ENCODE results near the gene ENC1. TPM values are rescaled to one million over a fixed set of nuclear protein-coding genes. Genes with fewer than 3 reads are reported as not detected.

The ENC1 gene
- total RNA-seq, 4 donors from 2014 or later, result 3.8 to 6.4 (median 3.9) TPM

DNA sequence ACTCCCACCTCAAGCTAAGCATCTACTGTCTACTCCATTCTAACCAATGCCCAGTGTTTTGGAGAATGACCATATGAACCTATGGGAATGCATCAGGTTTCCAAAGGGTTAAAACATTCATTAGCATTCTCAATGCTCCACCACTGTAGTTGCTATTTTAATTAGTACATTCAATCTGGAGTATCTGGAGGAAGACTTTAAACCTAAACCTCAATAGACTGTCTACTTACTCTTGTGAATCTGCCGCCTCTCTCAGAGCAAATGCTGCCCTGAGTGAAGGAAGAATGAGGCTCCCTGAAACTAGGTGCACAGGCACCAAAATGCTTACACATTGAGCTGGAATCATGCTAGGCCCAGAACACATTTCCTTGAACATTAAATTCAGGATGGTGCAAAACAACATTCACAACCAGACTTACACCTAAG, 2.0 kb downstream of the ENC1 start:
- no peak for TF ChIP-seq POLR2A (IDR thresholded peaks at IDR 0.05)
- TF ChIP-seq, protein P1, sequence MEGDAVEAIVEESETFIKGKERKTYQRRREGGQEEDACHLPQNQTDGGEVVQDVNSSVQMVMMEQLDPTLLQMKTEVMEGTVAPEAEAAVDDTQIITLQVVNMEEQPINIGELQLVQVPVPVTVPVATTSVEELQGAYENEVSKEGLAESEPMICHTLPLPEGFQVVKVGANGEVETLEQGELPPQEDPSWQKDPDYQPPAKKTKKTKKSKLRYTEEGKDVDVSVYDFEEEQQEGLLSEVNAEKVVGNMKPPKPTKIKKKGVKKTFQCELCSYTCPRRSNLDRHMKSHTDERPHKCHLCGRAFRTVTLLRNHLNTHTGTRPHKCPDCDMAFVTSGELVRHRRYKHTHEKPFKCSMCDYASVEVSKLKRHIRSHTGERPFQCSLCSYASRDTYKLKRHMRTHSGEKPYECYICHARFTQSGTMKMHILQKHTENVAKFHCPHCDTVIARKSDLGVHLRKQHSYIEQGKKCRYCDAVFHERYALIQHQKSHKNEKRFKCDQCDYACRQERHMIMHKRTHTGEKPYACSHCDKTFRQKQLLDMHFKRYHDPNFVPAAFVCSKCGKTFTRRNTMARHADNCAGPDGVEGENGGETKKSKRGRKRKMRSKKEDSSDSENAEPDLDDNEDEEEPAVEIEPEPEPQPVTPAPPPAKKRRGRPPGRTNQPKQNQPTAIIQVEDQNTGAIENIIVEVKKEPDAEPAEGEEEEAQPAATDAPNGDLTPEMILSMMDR (IDR thresholded peaks at IDR 0.05), result no peak
- H3K9me3 ChIP-seq, result no peaks in the 10 kb centered on the region
- H3K4me3 ChIP-seq, result peak overlapping the region in 3 of 4 donors; percentile 78 to 82 (median 78)
- peaks cover 0 to 20% (median 0%) of the 10 kb centered on the region in 3 donors for H3K36me3 ChIP-seq
- no peak for DNase-seq
- 58 to 100% methylated on average over 1 of the region's 1 CpG for WGBS, 2 donors
- peak overlapping the region in 3 of 4 donors; percentile 50 to 90 (median 78) for H3K27ac ChIP-seq
- intact Hi-C loops (cut with DNase I), result no loop called here
- peaks cover 0 to 93% (median 17%) of the 10 kb centered on the region in 3 donors for H3K4me1 ChIP-seq
- H3K27me3 ChIP-seq, result no peaks in the 10 kb centered on the region

DNA sequence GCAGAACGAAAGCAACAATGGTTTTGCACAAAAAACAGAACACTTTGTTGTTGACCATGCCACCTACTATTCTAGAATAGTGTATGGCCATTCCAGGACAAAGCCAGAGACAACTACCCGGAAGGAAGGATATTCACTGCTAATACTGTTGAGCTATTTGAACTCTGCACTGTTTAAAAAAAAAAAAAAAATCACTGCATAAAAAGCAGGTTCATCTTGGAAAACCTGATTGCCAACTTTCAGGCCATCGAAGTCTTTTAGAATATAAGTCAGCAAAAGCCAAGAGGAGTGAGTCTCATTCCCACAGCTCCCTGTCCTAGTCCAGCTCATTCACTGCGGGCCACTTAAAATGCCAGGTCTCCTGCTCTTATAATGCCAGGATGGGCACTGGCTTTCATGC, 4.0 kb downstream of the ENC1 start:
- 69 to 70% methylated on average over 4 of the region's 4 CpGs for WGBS, 2 donors
- Histone ChIP-seq H3K4me1 (peaks cover 0 to 93% (median 23%) of the 10 kb centered on the region in 3 donors), H3K9me3 (no peaks in the 10 kb centered on the region), H3K4me3 (no peak overlapping the region), H3K27me3 (no peaks in the 10 kb centered on the region), H3K27ac (peak overlapping the region in 1 of 4 donors; percentile 39), H3K36me3 (peaks cover 0 to 20% (median 0%) of the 10 kb centered on the region in 3 donors)
- TF ChIP-seq POLR2A (IDR thresholded peaks at IDR 0.05), result no peak
- TF ChIP-seq, protein P1 (IDR thresholded peaks at IDR 0.05), result no peak
- intact Hi-C loops (cut with DNase I), result no loop called here
- DNase-seq, result no peak

DNA sequence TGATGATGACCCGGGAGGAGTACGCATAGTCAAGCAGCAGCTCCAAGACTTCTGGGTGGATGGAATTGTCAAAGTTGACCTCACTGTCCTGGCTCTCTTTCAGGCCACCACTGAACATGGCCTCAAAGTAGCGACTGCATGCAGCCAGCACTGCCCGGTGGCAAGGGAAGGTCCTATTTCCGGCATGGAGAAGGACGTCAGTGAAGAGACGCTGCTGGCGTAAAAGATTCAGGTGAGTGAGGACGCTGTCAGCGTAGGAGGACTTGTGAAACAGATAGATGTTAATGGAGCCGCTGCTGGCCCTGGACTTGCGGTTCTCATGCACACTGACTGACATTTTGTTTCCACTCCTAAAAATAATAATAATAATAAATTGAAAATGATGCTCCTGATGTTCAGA, 4.4 kb downstream of the ENC1 start:
- TF ChIP-seq, protein P1 (IDR thresholded peaks at IDR 0.05), result no peak
- TF ChIP-seq POLR2A (IDR thresholded peaks at IDR 0.05), result no peak
- Histone ChIP-seq H3K4me3 (no peak overlapping the region), H3K27ac (no peak overlapping the region), H3K4me1 (peaks cover 0 to 93% (median 23%) of the 10 kb centered on the region in 3 donors), H3K36me3 (peaks cover 0 to 20% (median 0%) of the 10 kb centered on the region in 3 donors), H3K27me3 (no peaks in the 10 kb centered on the region), H3K9me3 (no peaks in the 10 kb centered on the region)
- 91 to 94% methylated on average over 7 to 9 of the region's 12 CpGs for WGBS, 2 donors
- DNase-seq, result no peak
- intact Hi-C loops (cut with DNase I), result no loop called here

DNA sequence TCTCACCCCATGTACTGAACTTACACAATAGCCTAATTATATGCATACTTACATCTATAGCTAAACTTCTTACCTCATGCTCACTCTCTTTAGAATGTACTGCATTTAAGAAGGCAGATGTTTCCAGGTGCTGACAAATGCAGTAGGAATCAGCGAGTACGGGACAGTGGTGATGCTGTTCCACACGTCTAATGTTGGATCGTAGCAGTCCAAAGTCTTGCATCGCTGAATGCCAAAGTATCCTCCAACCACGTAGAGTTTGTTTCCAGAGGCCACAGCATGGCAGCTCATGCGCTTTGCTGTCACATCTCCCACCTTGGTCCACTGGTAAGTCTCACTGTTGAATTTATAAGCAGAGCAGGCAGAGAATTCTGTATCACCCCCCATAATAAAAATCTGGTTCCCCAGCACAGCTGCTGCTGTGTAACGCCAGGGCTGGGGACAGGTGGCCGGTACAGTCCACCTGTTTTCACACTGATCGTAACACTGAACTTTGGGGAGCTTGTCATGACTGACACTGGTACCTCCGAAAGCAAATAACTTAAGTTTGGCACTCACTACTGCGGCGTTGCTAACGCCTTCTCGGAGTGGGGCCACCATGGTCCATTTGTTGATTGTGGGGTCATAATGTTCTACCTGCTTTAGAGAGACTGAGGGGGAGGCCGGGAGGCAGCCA, 5.8 kb downstream of the ENC1 start:
- no peak overlapping the region for H3K4me3 ChIP-seq
- intact Hi-C loops (cut with DNase I), result no loop called here
- TF ChIP-seq, protein P1 (IDR thresholded peaks at IDR 0.05), result no peak
- TF ChIP-seq POLR2A (IDR thresholded peaks at IDR 0.05), result no peak
- peaks cover 0 to 20% (median 0%) of the 10 kb centered on the region in 3 donors for H3K36me3 ChIP-seq
- H3K9me3 ChIP-seq, result no peaks in the 10 kb centered on the region
- H3K4me1 ChIP-seq, result peaks cover 0 to 97% (median 26%) of the 10 kb centered on the region in 3 donors
- 93 to 98% methylated on average over 10 to 12 of the region's 16 CpGs for WGBS, 2 donors
- DNase-seq, result no peak
- H3K27ac ChIP-seq, result no peak overlapping the region
- no peaks in the 10 kb centered on the region for H3K27me3 ChIP-seq

DNA sequence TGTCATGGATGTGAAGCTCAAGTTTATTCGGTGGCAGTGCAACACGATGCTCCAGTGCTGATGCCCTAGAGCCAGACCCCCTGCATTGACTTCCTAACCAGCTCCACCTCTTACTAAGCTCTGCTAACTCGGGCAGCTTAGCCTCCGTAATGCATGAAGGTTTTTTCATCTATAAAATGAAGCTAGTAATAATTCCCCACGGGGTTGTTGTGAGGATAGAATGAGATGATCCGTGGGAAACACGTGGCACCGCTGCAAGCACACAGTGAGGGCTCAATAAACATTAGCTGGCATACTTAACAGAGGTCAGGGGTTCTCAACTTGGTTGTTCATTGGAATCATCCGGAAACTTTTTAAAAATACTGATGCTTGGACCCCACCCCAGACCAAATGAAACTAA, 6.8 kb downstream of the ENC1 start:
- peak overlapping the region in 1 of 4 donors; percentile 76 for H3K27ac ChIP-seq
- H3K4me1 ChIP-seq, result peaks cover 0 to 97% (median 22%) of the 10 kb centered on the region in 3 donors
- intact Hi-C loops (cut with DNase I), result no loop called here
- TF ChIP-seq, protein P1 (IDR thresholded peaks at IDR 0.05), result no peak
- no peak for TF ChIP-seq POLR2A (IDR thresholded peaks at IDR 0.05)
- 86 to 95% methylated on average over 9 of the region's 9 CpGs for WGBS, 2 donors
- H3K4me3 ChIP-seq, result no peak overlapping the region
- peaks cover 0 to 20% (median 0%) of the 10 kb centered on the region in 3 donors for H3K36me3 ChIP-seq
- H3K9me3 ChIP-seq, result no peaks in the 10 kb centered on the region
- DNase-seq, result no peak
- no peaks in the 10 kb centered on the region for H3K27me3 ChIP-seq

All from esophagus squamous epithelium (tissue), 5 donors.